DND-41 (cell line): ENCODE results near the gene CCDC3.
"Not testable (repeated sequence)": the region's sequence is repeated elsewhere in the genome, so short reads cannot be mapped to it uniquely, and the experiment has no call there.

ENCODE experiments used
- ATAC-seq: fragments of 200-7000 bp; cut with Tn5 transposase; 3 replicates; pipeline ENCODE4 v1.9.1; 2021; ENCODE audit warnings: low read depth; ENCODE audit not compliant: insufficient read depth
- DNase-seq: peaks from one replicate; pipeline ENCODE4 v3.0.0-alpha.2; 2020
- H2AFZ ChIP-seq: 2 replicates; pipeline ENCODE4 v1.6.0; 2012; ENCODE audit warnings: low read depth, low read length
- H3K27ac ChIP-seq: 2 replicates; pipeline ENCODE4 v1.5.1; 2012; ENCODE audit warnings: low read length, inconsistent platforms
- H3K27me3 ChIP-seq: fragments of 200-600 bp; sonication (generic); 2 replicates; pipeline ENCODE4 v1.6.0; 2012; ENCODE audit warnings: low read length, mild to moderate bottlenecking, inconsistent platforms; ENCODE audit not compliant: insufficient read depth, poor library complexity
- H3K36me3 ChIP-seq: 2 replicates; pipeline ENCODE4 v1.5.1; 2012; ENCODE audit warnings: low read length, inconsistent platforms; ENCODE audit not compliant: insufficient read depth
- H3K4me1 ChIP-seq: 2 replicates; pipeline ENCODE4 v1.5.1; 2012; ENCODE audit warnings: mild to moderate bottlenecking, low read length; ENCODE audit not compliant: insufficient read depth
- H3K4me2 ChIP-seq: 2 replicates; pipeline ENCODE4 v1.6.0; 2012; ENCODE audit warnings: mild to moderate bottlenecking, moderate library complexity, low read length, inconsistent platforms; ENCODE audit not compliant: insufficient read depth
- H3K4me3 ChIP-seq, 2 experiments: fragments of 200-600 bp in 1 of 2; shearing (Covaris generic) in 1 of 2; 2 replicates each; pipeline ENCODE4 v1.5.1; 2012 to 2016; ENCODE audit warnings: inconsistent platforms in 2 of 2, low read length in 2 of 2, mild to moderate bottlenecking in 2 of 2, low read depth in 1 of 2, moderate library complexity in 1 of 2
- H3K79me2 ChIP-seq: 2 replicates; pipeline ENCODE4 v1.6.0; 2012; ENCODE audit warnings: low read length, inconsistent platforms; ENCODE audit not compliant: insufficient read depth
- H3K9ac ChIP-seq: 2 replicates; pipeline ENCODE4 v1.6.0; 2012; ENCODE audit warnings: low read depth, mild to moderate bottlenecking, inconsistent platforms, low read length, moderate library complexity
- H3K9me3 ChIP-seq: 2 replicates; pipeline ENCODE4 v1.5.1; 2012; ENCODE audit warnings: low read length, moderate library complexity, mild to moderate bottlenecking, inconsistent platforms; ENCODE audit not compliant: insufficient read depth, severe bottlenecking
- H4K20me1 ChIP-seq: 2 replicates; pipeline ENCODE4 v1.6.0; 2012; ENCODE audit warnings: low read length; ENCODE audit not compliant: insufficient read depth
- CTCF ChIP-seq: IDR thresholded peaks from 2 replicates; pipeline ENCODE4 v1.5.1; 2012; ENCODE audit warnings: borderline replicate concordance, low read length, moderate library complexity, mild to moderate bottlenecking; ENCODE audit not compliant: poor library complexity, severe bottlenecking; ENCODE audit errors: extremely low read depth
- EZH2 ChIP-seq: IDR thresholded peaks from 3 replicates; pipeline ENCODE4 v1.6.1; 2012; ENCODE audit warnings: borderline replicate concordance, low read depth, mild to moderate bottlenecking, moderate library complexity, low read length, inconsistent platforms; ENCODE audit not compliant: severe bottlenecking

CCDC3 gene

GRCh38 chr10:13036841-13037240, 35.3 kb upstream of the CCDC3 start:
- H3K9ac ChIP-seq = no peak overlapping the region
- no peak for DNase-seq
- no peak for ATAC-seq
- H3K4me1 ChIP-seq = no peaks in the 10 kb centered on the region
- H4K20me1 ChIP-seq = no peaks in the 10 kb centered on the region
- no peak overlapping the region for H2AFZ ChIP-seq
- H3K4me2 ChIP-seq = no peak overlapping the region
- no peaks in the 10 kb centered on the region for H3K79me2 ChIP-seq
- H3K9me3 ChIP-seq = no peaks in the 10 kb centered on the region
- H3K27ac ChIP-seq = no peak overlapping the region
- no peaks in the 10 kb centered on the region for H3K27me3 ChIP-seq
- no peak for TF ChIP-seq CTCF
- no peak for TF ChIP-seq EZH2
- no peaks in the 10 kb centered on the region for H3K36me3 ChIP-seq
- no peak overlapping the region for H3K4me3 ChIP-seq

GRCh38 chr10:13035731-13036130, 34.2 kb upstream of the CCDC3 start:
- H4K20me1 ChIP-seq, H3K4me3 ChIP-seq, H3K9me3 ChIP-seq, H3K36me3 ChIP-seq, H3K27ac ChIP-seq, H2AFZ ChIP-seq, H3K4me1 ChIP-seq, H3K4me2 ChIP-seq, DNase-seq, H3K9ac ChIP-seq, ATAC-seq, H3K79me2 ChIP-seq, H3K27me3 ChIP-seq: not testable (repeated sequence)

GRCh38 chr10:13026873-13027272, 25.4 kb upstream of the CCDC3 start:
- H3K9me3 ChIP-seq = peaks cover 12% of the 10 kb centered on the region
- H2AFZ ChIP-seq = no peak overlapping the region
- no peak overlapping the region for H3K9ac ChIP-seq
- H4K20me1 ChIP-seq = no peaks in the 10 kb centered on the region
- H3K4me1 ChIP-seq = no peaks in the 10 kb centered on the region
- no peaks in the 10 kb centered on the region for H3K27me3 ChIP-seq
- H3K36me3 ChIP-seq = no peaks in the 10 kb centered on the region
- TF ChIP-seq CTCF (no peak), EZH2 (no peak)
- H3K4me2 ChIP-seq = no peak overlapping the region
- no peak overlapping the region for H3K27ac ChIP-seq
- DNase-seq (no peak), ATAC-seq (no peak)
- no peaks in the 10 kb centered on the region for H3K79me2 ChIP-seq
- H3K4me3 ChIP-seq = no peak overlapping the region

- Histone ChIP-seq H3K9ac (no peak overlapping the region), H3K79me2 (no peaks in the 10 kb centered on the region), H3K36me3 (no peaks in the 10 kb centered on the region), H3K4me1 (no peaks in the 10 kb centered on the region), H3K4me3 (no peak overlapping the region), H3K9me3 (peaks cover 12% of the 10 kb centered on the region), H3K4me2 (no peak overlapping the region), H4K20me1 (no peaks in the 10 kb centered on the region), H3K27me3 (no peaks in the 10 kb centered on the region), H2AFZ (no peak overlapping the region), H3K27ac (no peak overlapping the region)
- ATAC-seq (no peak), DNase-seq (no peak)
- TF ChIP-seq EZH2 (no peak), CTCF (no peak)
Observed at GRCh38 chr10:13023754-13024153, 22.2 kb upstream of the CCDC3 start.
